Endodermal cell (in vitro differentiated cells): ENCODE results near the gene MAPK8IP2. TPM values are rescaled to one million over a fixed set of nuclear protein-coding genes. Genes with fewer than 3 reads are reported as not detected.

Experiments used
- DNase-seq: peaks from one replicate; pipeline ENCODE4 v3.0.0-alpha.2; 2017
- H3K27ac ChIP-seq: 2 replicates; pipeline ENCODE4 v1.5.1; 2013; ENCODE audit warnings: mild to moderate bottlenecking, low read depth, low read length, moderate library complexity
- H3K27me3 ChIP-seq: 2 replicates; pipeline ENCODE4 v1.6.1; 2013; ENCODE audit warnings: mild to moderate bottlenecking, low read length, moderate library complexity; ENCODE audit not compliant: insufficient read depth, control insufficient read depth, poor library complexity, severe bottlenecking
- H3K36me3 ChIP-seq: 2 replicates; pipeline ENCODE4 v1.7.0; 2013; ENCODE audit warnings: mild to moderate bottlenecking, low read length, moderate library complexity; ENCODE audit not compliant: control insufficient read depth, insufficient read depth
- H3K4me1 ChIP-seq: one replicate; pipeline ENCODE4 v1.7.0; 2013; ENCODE audit warnings: low read length; ENCODE audit not compliant: control insufficient read depth, insufficient read depth
- H3K4me3 ChIP-seq: 2 replicates; pipeline ENCODE4 v1.5.1; 2013; ENCODE audit warnings: mild to moderate bottlenecking, low read length, moderate library complexity
- H3K9ac ChIP-seq: 2 replicates; pipeline ENCODE4 v1.6.1; 2013; ENCODE audit warnings: mild to moderate bottlenecking, low read length, moderate library complexity; ENCODE audit not compliant: poor library complexity, severe bottlenecking; ENCODE audit errors: extremely low read depth
- H3K9me3 ChIP-seq: 2 replicates; pipeline ENCODE4 v1.6.1; 2013; ENCODE audit warnings: mild to moderate bottlenecking, low read length, moderate library complexity; ENCODE audit not compliant: control insufficient read depth
- H3K27ac Mint-ChIP-seq: 2 replicates; pipeline ENCODE4 v1.8.0; 2020; ENCODE audit warnings: mixed read lengths
- H3K27me3 Mint-ChIP-seq: 2 replicates; pipeline ENCODE4 v1.8.0; 2021; ENCODE audit warnings: mild to moderate bottlenecking, mixed read lengths; ENCODE audit not compliant: insufficient read depth
- H3K36me3 Mint-ChIP-seq: 2 replicates; pipeline ENCODE4 v1.8.0; 2020; ENCODE audit warnings: low read depth, mixed read lengths
- H3K4me1 Mint-ChIP-seq: 2 replicates; pipeline ENCODE4 v1.8.0; 2020; ENCODE audit warnings: mixed read lengths
- H3K4me3 Mint-ChIP-seq: 2 replicates; pipeline ENCODE4 v1.8.0; 2020; ENCODE audit warnings: mild to moderate bottlenecking, moderate library complexity, mixed read lengths
- H3K9me3 Mint-ChIP-seq: 2 replicates; pipeline ENCODE4 v1.8.0; 2020; ENCODE audit warnings: mild to moderate bottlenecking, mixed read lengths
- CTCF ChIP-seq: fragments of 200-600 bp; sonication (generic); conservative IDR thresholded peaks from 2 replicates; pipeline ENCODE4 v1.5.0; 2021; ENCODE audit warnings: antibody characterized with exemption, mild to moderate bottlenecking
- WGBS, 2 experiments: methylation state at CpG; one replicate each; pipeline versions ENCODE4 v1.1.5 to v1.1.7; 2013; ENCODE audit warnings: missing lambda C conversion rate in 2 of 2, mixed read lengths in 1 of 2; ENCODE audit not compliant: insufficient coverage in 1 of 2, insufficient read length in 1 of 2; 5-methylcytosine and 5-hydroxymethylcytosine counted together
- total RNA-seq, 2 donors: library from RNA; stranded (reverse); fragmentation: NEBNext Ultra II Directional in 1 of 2; extraction: Animal tissue kit (Norgen Biotek cat#: 25700) in 1 of 2; gene quantifications; 2 replicates in 1 of 2; 3 replicates in 1 of 2; pipeline ENCODE4 v1.2.1, GENCODE V29; 2021

Gene MAPK8IP2
- total RNA-seq, 2 donors from 2014 or later = 1.2 to 1.4 TPM

- no peaks in the 10 kb centered on the region for H3K4me1 Mint-ChIP-seq
- WGBS, 2 experiments = 86 to 95% methylated on average over 10 to 17 of the region's 17 CpGs
These were observed 10.0 kb downstream of the MAPK8IP2 start for GRCh38 chr22:50610581-50610980.

GRCh38 chr22:50611341-50612060 lies 10.9 kb downstream of the MAPK8IP2 start:
- H3K4me3 ChIP-seq = no peak overlapping the region
- H3K36me3 Mint-ChIP-seq = no peaks in the 10 kb centered on the region
- H3K9me3 ChIP-seq = no peaks in the 10 kb centered on the region
- no peaks in the 10 kb centered on the region for H3K36me3 ChIP-seq
- no peak overlapping the region for H3K4me3 Mint-ChIP-seq
- H3K27me3 ChIP-seq = peaks cover 31% of the 10 kb centered on the region
- TF ChIP-seq CTCF = no peak
- H3K27ac ChIP-seq = no peak overlapping the region
- H3K4me1 ChIP-seq = no peaks in the 10 kb centered on the region
- 87 to 93% methylated on average over 17 to 26 of the region's 26 CpGs for WGBS, 2 experiments
- no peak overlapping the region for H3K27ac Mint-ChIP-seq
- no peaks in the 10 kb centered on the region for H3K9me3 Mint-ChIP-seq
- no peak overlapping the region for H3K9ac ChIP-seq
- H3K4me1 Mint-ChIP-seq = no peaks in the 10 kb centered on the region
- DNase-seq = no peak
- peaks cover 67% of the 10 kb centered on the region for H3K27me3 Mint-ChIP-seq

More at GRCh38 chr22:50610581-50610980, 10.0 kb downstream of the MAPK8IP2 start:
- H3K27me3 ChIP-seq = peaks cover 40% of the 10 kb centered on the region
- H3K27ac ChIP-seq = no peak overlapping the region
- H3K9ac ChIP-seq = no peak overlapping the region
- no peaks in the 10 kb centered on the region for H3K9me3 ChIP-seq
- no peaks in the 10 kb centered on the region for H3K36me3 ChIP-seq
- Mint-ChIP-seq H3K27me3 (peaks cover 74% of the 10 kb centered on the region), H3K9me3 (no peaks in the 10 kb centered on the region), H3K36me3 (no peaks in the 10 kb centered on the region), H3K27ac (no peak overlapping the region), H3K4me3 (no peak overlapping the region)
- DNase-seq = no peak
- no peaks in the 10 kb centered on the region for H3K4me1 ChIP-seq
- TF ChIP-seq CTCF = no peak
- H3K4me3 ChIP-seq = no peak overlapping the region

- Mint-ChIP-seq H3K27me3 (peaks cover 60% of the 10 kb centered on the region), H3K36me3 (no peaks in the 10 kb centered on the region), H3K9me3 (no peaks in the 10 kb centered on the region), H3K27ac (no peak overlapping the region), H3K4me1 (no peaks in the 10 kb centered on the region), H3K4me3 (no peak overlapping the region)
- no peak overlapping the region for H3K4me3 ChIP-seq
- DNase-seq = peak; percentile 40
- H3K36me3 ChIP-seq = no peaks in the 10 kb centered on the region
- WGBS, 2 experiments = 90 to 91% methylated on average over 5 to 6 of the region's 6 CpGs
- no peaks in the 10 kb centered on the region for H3K4me1 ChIP-seq
- peaks cover 25% of the 10 kb centered on the region for H3K27me3 ChIP-seq
- TF ChIP-seq CTCF = no peak
- no peaks in the 10 kb centered on the region for H3K9me3 ChIP-seq
- no peak overlapping the region for H3K9ac ChIP-seq
- H3K27ac ChIP-seq = no peak overlapping the region
These were observed 11.6 kb downstream of the MAPK8IP2 start for GRCh38 chr22:50612168-50612527.
